Neural cell (in vitro differentiated cells): ENCODE results near the gene COL19A1. TPM values are rescaled to one million over a fixed set of nuclear protein-coding genes. Genes with fewer than 3 reads are reported as not detected.

Experiments used
- H2AFZ ChIP-seq: fragments of 200-600, 300-800 bp; sonication (generic), shearing (Covaris generic); 2 replicates; pipeline ENCODE4 v1.6.0; 2014; ENCODE audit warnings: low read depth, mild to moderate bottlenecking, antibody characterized with exemption, low read length, moderate library complexity
- H3F3A ChIP-seq: fragments of 200-600 bp; shearing (Covaris generic); 2 replicates; pipeline ENCODE4 v1.6.1; 2016; ENCODE audit warnings: mild to moderate bottlenecking, moderate library complexity, mixed read lengths, antibody characterized with exemption, low read length; ENCODE audit not compliant: insufficient read depth, poor library complexity, severe bottlenecking
- H3K27ac ChIP-seq: fragments of 200-600, 300-800 bp; sonication (generic), shearing (Covaris generic); 2 replicates; pipeline ENCODE4 v1.5.1; 2014; ENCODE audit warnings: mild to moderate bottlenecking, low read length, moderate library complexity
- H3K27me3 ChIP-seq: fragments of 300-800, 200-600 bp; sonication (generic), shearing (Covaris generic); 2 replicates; pipeline ENCODE4 v1.6.0; 2014; ENCODE audit warnings: mild to moderate bottlenecking, low read depth, low read length, moderate library complexity; ENCODE audit not compliant: insufficient read depth
- H3K36me3 ChIP-seq: fragments of 300-800, 200-600 bp; sonication (generic), shearing (Covaris generic); 2 replicates; pipeline ENCODE4 v1.5.1; 2014; ENCODE audit warnings: mild to moderate bottlenecking, antibody characterized with exemption, low read length, moderate library complexity; ENCODE audit not compliant: insufficient read depth
- H3K4me2 ChIP-seq: fragments of 300-800, 200-600 bp; sonication (generic), shearing (Covaris generic); 2 replicates; pipeline ENCODE4 v1.6.0; 2014; ENCODE audit warnings: mild to moderate bottlenecking, low read length
- H3K4me3 ChIP-seq: fragments of 300-800, 200-600 bp; sonication (generic), shearing (Covaris generic); 2 replicates; pipeline ENCODE4 v1.5.1; 2014; ENCODE audit warnings: mild to moderate bottlenecking, low read length, moderate library complexity
- H3K79me2 ChIP-seq: fragments of 200-600 bp; shearing (Covaris generic); replicated peaks from 2 replicates; pipeline ENCODE4 v1.6.0; 2014; ENCODE audit warnings: mild to moderate bottlenecking, low read length, moderate library complexity; ENCODE audit not compliant: insufficient read depth
- H3K9ac ChIP-seq: fragments of 300-800, 200-600 bp; sonication (generic), shearing (Covaris generic); 2 replicates; pipeline ENCODE4 v1.6.1; 2016; ENCODE audit warnings: mild to moderate bottlenecking, low read length, mixed read lengths
- H3K9me2 ChIP-seq: fragments of 200-600 bp; shearing (Covaris generic); 2 replicates; pipeline ENCODE4 v1.6.1; 2016; ENCODE audit warnings: mild to moderate bottlenecking, low read length, mixed read lengths; ENCODE audit not compliant: insufficient read depth
- H3K9me3 ChIP-seq: fragments of 200-600, 300-800 bp; sonication (generic), shearing (Covaris generic); 2 replicates; pipeline ENCODE4 v1.6.1; 2016; ENCODE audit warnings: mild to moderate bottlenecking, mixed run types, low read length, moderate library complexity, mixed read lengths
- H4K20me1 ChIP-seq: fragments of 200-600 bp; shearing (Covaris generic); 2 replicates; pipeline ENCODE4 v1.6.1; 2016; ENCODE audit warnings: mild to moderate bottlenecking, mixed run types; ENCODE audit not compliant: insufficient read depth
- CTCF ChIP-seq: fragments of 450-650 bp; IDR thresholded peaks from 2 replicates; pipeline ENCODE4 v1.5.1; 2014; ENCODE audit warnings: antibody characterized with exemption, mild to moderate bottlenecking, moderate library complexity; ENCODE audit not compliant: poor library complexity, severe bottlenecking
- EP300 ChIP-seq: fragments of 450-650 bp; conservative IDR thresholded peaks from 2 replicates; pipeline ENCODE4 v1.6.1; 2014; ENCODE audit warnings: antibody characterized with exemption, mild to moderate bottlenecking, moderate library complexity; ENCODE audit not compliant: poor library complexity, severe bottlenecking
- EZH2 ChIP-seq: fragments of 200-600, 300-800 bp; shearing (Covaris generic), sonication (generic); IDR thresholded peaks from 2 replicates; pipeline ENCODE4 v1.6.1; 2014; ENCODE audit warnings: antibody characterized with exemption, low read length, borderline replicate concordance, mild to moderate bottlenecking; ENCODE audit not compliant: insufficient read depth, poor library complexity, severe bottlenecking
- MXI1 ChIP-seq: fragments of 450-650 bp; conservative IDR thresholded peaks from 2 replicates; pipeline ENCODE4 v1.6.1; 2014; ENCODE audit warnings: antibody characterized with exemption, mild to moderate bottlenecking; ENCODE audit not compliant: poor library complexity, severe bottlenecking
- POLR2AphosphoS5 ChIP-seq: IDR thresholded peaks from 2 replicates; pipeline ENCODE4 v1.6.1; 2012
- RAD21 ChIP-seq: fragments of 450-650 bp; conservative IDR thresholded peaks from 2 replicates; pipeline ENCODE4 v1.6.1; 2014; ENCODE audit warnings: antibody characterized with exemption, mild to moderate bottlenecking, moderate library complexity
- SMC3 ChIP-seq: fragments of 450-650 bp; conservative IDR thresholded peaks from 2 replicates; pipeline ENCODE4 v1.6.1; 2014; ENCODE audit warnings: antibody characterized with exemption, mild to moderate bottlenecking, moderate library complexity; ENCODE audit not compliant: poor library complexity
- TAF1 ChIP-seq: IDR thresholded peaks from 2 replicates; pipeline ENCODE4 v1.6.1; 2012; ENCODE audit warnings: low read depth
- polyA plus RNA-seq: library from polyadenylated mRNA; depleted of rRNA; stranded (reverse); fragments of >200 nt; gene quantifications from 2 replicates; pipeline ENCODE4 v1.2.3, GENCODE V29; 2014
- TF ChIP-seq, protein P1 (sequence below): IDR thresholded peaks from 2 replicates; pipeline ENCODE4 v1.6.1; 2012; ENCODE audit warnings: borderline replicate concordance

Gene COL19A1
- polyA plus RNA-seq, 1 donor from 2014 or later: 0.24 TPM

DNA sequence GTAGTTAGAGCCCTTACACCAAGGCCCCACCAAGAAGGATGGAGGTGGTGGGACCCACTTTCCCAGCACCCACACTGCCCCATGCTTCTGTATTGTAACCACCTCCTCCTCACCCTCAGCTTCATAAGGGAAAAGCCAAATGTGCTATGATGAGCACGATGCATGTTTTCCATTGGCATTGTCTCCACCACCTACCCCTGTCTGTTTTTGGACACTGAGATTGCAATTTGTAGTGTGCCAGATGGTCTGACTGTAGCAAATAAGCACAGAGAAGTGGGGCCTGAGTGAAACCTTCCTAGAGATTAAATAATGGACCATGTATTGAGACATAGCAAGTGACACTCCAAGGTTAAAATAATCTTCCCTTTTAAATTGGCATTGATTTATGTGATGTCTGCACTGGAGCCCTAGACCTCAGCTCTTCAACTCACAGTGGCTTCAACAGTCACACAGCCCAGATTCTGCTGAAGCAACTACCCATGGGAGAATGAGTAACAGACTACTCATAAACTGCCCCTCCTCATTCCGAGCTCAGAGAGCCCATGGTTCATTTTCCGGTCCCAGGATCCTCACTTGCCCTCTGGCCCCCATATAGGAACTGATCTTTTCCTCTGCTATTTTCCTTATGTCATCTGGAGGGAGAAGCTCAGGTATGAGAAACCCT is 258.7 kb downstream of the COL19A1 start:
- Histone ChIP-seq H3K27ac (no peak overlapping the region), H4K20me1 (no peaks in the 10 kb centered on the region), H3F3A (no peaks in the 10 kb centered on the region), H3K9ac (no peak overlapping the region), H3K27me3 (no peaks in the 10 kb centered on the region), H3K4me3 (no peak overlapping the region), H3K9me2 (no peaks in the 10 kb centered on the region), H3K9me3 (no peaks in the 10 kb centered on the region), H3K36me3 (no peaks in the 10 kb centered on the region), H3K79me2 (no peaks in the 10 kb centered on the region), H2AFZ (no peak overlapping the region), H3K4me2 (no peak overlapping the region)
- no peak for TF ChIP-seq MXI1
- no peak for TF ChIP-seq SMC3
- TF ChIP-seq, protein P1, sequence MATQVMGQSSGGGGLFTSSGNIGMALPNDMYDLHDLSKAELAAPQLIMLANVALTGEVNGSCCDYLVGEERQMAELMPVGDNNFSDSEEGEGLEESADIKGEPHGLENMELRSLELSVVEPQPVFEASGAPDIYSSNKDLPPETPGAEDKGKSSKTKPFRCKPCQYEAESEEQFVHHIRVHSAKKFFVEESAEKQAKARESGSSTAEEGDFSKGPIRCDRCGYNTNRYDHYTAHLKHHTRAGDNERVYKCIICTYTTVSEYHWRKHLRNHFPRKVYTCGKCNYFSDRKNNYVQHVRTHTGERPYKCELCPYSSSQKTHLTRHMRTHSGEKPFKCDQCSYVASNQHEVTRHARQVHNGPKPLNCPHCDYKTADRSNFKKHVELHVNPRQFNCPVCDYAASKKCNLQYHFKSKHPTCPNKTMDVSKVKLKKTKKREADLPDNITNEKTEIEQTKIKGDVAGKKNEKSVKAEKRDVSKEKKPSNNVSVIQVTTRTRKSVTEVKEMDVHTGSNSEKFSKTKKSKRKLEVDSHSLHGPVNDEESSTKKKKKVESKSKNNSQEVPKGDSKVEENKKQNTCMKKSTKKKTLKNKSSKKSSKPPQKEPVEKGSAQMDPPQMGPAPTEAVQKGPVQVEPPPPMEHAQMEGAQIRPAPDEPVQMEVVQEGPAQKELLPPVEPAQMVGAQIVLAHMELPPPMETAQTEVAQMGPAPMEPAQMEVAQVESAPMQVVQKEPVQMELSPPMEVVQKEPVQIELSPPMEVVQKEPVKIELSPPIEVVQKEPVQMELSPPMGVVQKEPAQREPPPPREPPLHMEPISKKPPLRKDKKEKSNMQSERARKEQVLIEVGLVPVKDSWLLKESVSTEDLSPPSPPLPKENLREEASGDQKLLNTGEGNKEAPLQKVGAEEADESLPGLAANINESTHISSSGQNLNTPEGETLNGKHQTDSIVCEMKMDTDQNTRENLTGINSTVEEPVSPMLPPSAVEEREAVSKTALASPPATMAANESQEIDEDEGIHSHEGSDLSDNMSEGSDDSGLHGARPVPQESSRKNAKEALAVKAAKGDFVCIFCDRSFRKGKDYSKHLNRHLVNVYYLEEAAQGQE: no peak
- TF ChIP-seq TAF1: no peak
- no peak for TF ChIP-seq EP300
- TF ChIP-seq POLR2AphosphoS5: no peak
- no peak for TF ChIP-seq CTCF
- no peak for TF ChIP-seq EZH2

GRCh38 chr6:70125602-70126001 is 259.2 kb downstream of the COL19A1 start:
- H2AFZ ChIP-seq: no peak overlapping the region
- TF ChIP-seq, protein P1: no peak
- TF ChIP-seq MXI1 (no peak), RAD21 (no peak), CTCF (no peak), POLR2AphosphoS5 (no peak), SMC3 (no peak), TAF1 (no peak), EZH2 (no peak), EP300 (no peak)
- H3K27ac ChIP-seq: no peak overlapping the region
- H3K36me3 ChIP-seq: no peaks in the 10 kb centered on the region
- no peaks in the 10 kb centered on the region for H3K27me3 ChIP-seq
- no peaks in the 10 kb centered on the region for H3F3A ChIP-seq
- no peak overlapping the region for H3K9ac ChIP-seq
- no peak overlapping the region for H3K4me2 ChIP-seq
- no peak overlapping the region for H3K4me3 ChIP-seq
- H4K20me1 ChIP-seq: no peaks in the 10 kb centered on the region
- H3K9me2 ChIP-seq: no peaks in the 10 kb centered on the region
- no peaks in the 10 kb centered on the region for H3K79me2 ChIP-seq
- no peaks in the 10 kb centered on the region for H3K9me3 ChIP-seq
